GM19351 (cell line): ENCODE measurements around the gene ZNF471.

Experiments
- ATAC-seq: cut with Tn5 transposase; IDR thresholded peaks from one replicate; pipeline ENCODE4 v1.9.1; 2021; ENCODE audit warnings: mild to moderate bottlenecking, moderate library complexity; ENCODE audit not compliant: unreplicated experiment

The ZNF471 gene

GRCh38 chr19:56507446-56508289 is at the start of gene ZNF471:
TSS of gene ZNF471 (plus strand) at chr19:56507855. CDS start at chr19:56511572, 3,717 bp downstream.
- ATAC-seq, result no peak

- ATAC-seq, result no peak
Measured at GRCh38 chr19:56474308-56474707, 33.3 kb upstream of the ZNF471 start.

GRCh38 chr19:56476093-56476492 is 31.6 kb upstream of the ZNF471 start:
- ATAC-seq, result no peak

- ATAC-seq, result no peak
Measured at GRCh38 chr19:56476651-56477428, 30.8 kb upstream of the ZNF471 start, which contains the start of gene ZNF667. TSS of gene ZNF667 (minus strand) at chr19:56477345. CDS start at chr19:56462370, 14,975 bp downstream.

GRCh38 chr19:56477429-56478338 is 30.0 kb upstream of the ZNF471 start:
- no peak for ATAC-seq

GRCh38 chr19:56491399-56491798 is 16.3 kb upstream of the ZNF471 start:
- no peak for ATAC-seq

- no peak for ATAC-seq
Measured at GRCh38 chr19:56504581-56504980, 3.1 kb upstream of the ZNF471 start.

- ATAC-seq, result no peak
Measured at GRCh38 chr19:56508290-56508778, 679 bp downstream of the ZNF471 start.

- ATAC-seq, result no peak
Measured at GRCh38 chr19:56525214-56525860, 17.7 kb downstream of the ZNF471 start.

- no peak for ATAC-seq
Measured at GRCh38 chr19:56537442-56537841, 29.8 kb downstream of the ZNF471 start.

GRCh38 chr19:56538254-56538760 is 30.7 kb downstream of the ZNF471 start:
- peak; percentile 90 for ATAC-seq

GRCh38 chr19:56538761-56539263 is 31.2 kb downstream of the ZNF471 start, which contains the start of gene ZFP28:
TSS of gene ZFP28 (plus strand) at chr19:56538948. CDS start at chr19:56539019, 71 bp downstream.
- ATAC-seq, result peak; percentile 58

GRCh38 chr19:56543776-56544175 is 36.1 kb downstream of the ZNF471 start:
- ATAC-seq, result no peak

GRCh38 chr19:56547535-56547934 is 39.9 kb downstream of the ZNF471 start:
- ATAC-seq, result no peak

GRCh38 chr19:56554272-56554869 is 46.7 kb downstream of the ZNF471 start:
- ATAC-seq, result no peak

- ATAC-seq, result no peak
Measured at GRCh38 chr19:56562766-56563165, 55.1 kb downstream of the ZNF471 start.

GRCh38 chr19:56566904-56567273 is 59.2 kb downstream of the ZNF471 start:
- ATAC-seq, result peak; percentile 14

- peak; percentile 98 for ATAC-seq
Measured at GRCh38 chr19:56567274-56568120, 59.8 kb downstream of the ZNF471 start, which contains the start of gene ZNF470. TSS of gene ZNF470 (plus strand) at chr19:56567468. CDS start at chr19:56570312, 2,844 bp downstream.
